GM21381 (cell line): ENCODE results near the gene PTGDR2.

Source experiments
- ATAC-seq: cut with Tn5 transposase; IDR thresholded peaks from one replicate; pipeline ENCODE4 v1.9.1; 2021; ENCODE audit warnings: mild to moderate bottlenecking, moderate library complexity; ENCODE audit not compliant: unreplicated experiment

Gene PTGDR2

GRCh38 chr11:60858731-60859464, 3.1 kb upstream of the PTGDR2 start:
- no peak for ATAC-seq

GRCh38 chr11:60858236-60858635, 2.5 kb upstream of the PTGDR2 start:
- ATAC-seq: no peak

GRCh38 chr11:60857378-60858232, 1.9 kb upstream of the PTGDR2 start:
- no peak for ATAC-seq

- no peak for ATAC-seq
Measured at GRCh38 chr11:60854847-60855725, 664 bp downstream of the PTGDR2 start.

GRCh38 chr11:60854140-60854846, 1.5 kb downstream of the PTGDR2 start:
- no peak for ATAC-seq

GRCh38 chr11:60852982-60853950, 2.5 kb downstream of the PTGDR2 start:
- ATAC-seq: no peak

GRCh38 chr11:60852117-60852981, 3.4 kb downstream of the PTGDR2 start:
- no peak for ATAC-seq

GRCh38 chr11:60851327-60852104, 4.2 kb downstream of the PTGDR2 start:
- no peak for ATAC-seq

- no peak for ATAC-seq
Measured at GRCh38 chr11:60849641-60850520, 5.9 kb downstream of the PTGDR2 start.

- no peak for ATAC-seq
Measured at GRCh38 chr11:60848714-60849151, 7.0 kb downstream of the PTGDR2 start.

- ATAC-seq: no peak
Measured at GRCh38 chr11:60847896-60848295, 7.9 kb downstream of the PTGDR2 start.

GRCh38 chr11:60847281-60847680, 8.5 kb downstream of the PTGDR2 start:
- ATAC-seq: no peak

GRCh38 chr11:60845338-60845737, 10.4 kb downstream of the PTGDR2 start:
- ATAC-seq: no peak

GRCh38 chr11:60844870-60845221, 10.9 kb downstream of the PTGDR2 start:
- no peak for ATAC-seq

GRCh38 chr11:60844045-60844869, 11.5 kb downstream of the PTGDR2 start:
- no peak for ATAC-seq
